ENCODE measurements around the gene DHX29. TPM values are rescaled to one million over a fixed set of nuclear protein-coding genes. Genes with fewer than 3 reads are reported as not detected.

DHX29 gene
- total RNA-seq, 1 donor from 2014 or later, result 18.6 TPM

GRCh38 chr5:55258339-55258738 lies 49.2 kb downstream of the DHX29 start:
- ATAC-seq (ENCODE audit: poor library complexity), result no peak
- intact Hi-C loops (cut with DNase I), result no loop called here

DNA sequence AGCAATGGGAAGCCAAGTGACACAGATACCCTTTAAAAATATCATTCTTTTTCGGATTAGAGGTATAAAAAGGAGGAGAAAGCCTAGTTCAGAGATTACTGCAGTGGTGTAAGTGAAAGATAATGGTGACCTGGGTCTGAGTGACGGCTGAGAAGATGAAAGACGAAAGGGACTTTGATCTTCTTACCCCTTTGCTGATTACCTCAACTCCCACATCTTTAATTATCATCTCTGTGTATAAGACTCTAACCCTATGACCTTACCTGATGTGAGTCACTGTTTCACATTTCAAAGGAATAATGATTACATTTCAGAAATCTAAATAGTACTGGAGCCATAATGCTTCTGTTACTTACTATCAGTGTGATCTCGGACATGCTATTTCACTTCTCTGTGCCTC lies 52.7 kb downstream of the DHX29 start:
- DNase-seq (no peak), ATAC-seq (ENCODE audit: poor library complexity) (no peak)
- intact Hi-C loops (cut with DNase I), result no loop called here

More at GRCh38 chr5:55258339-55258738, 49.2 kb downstream of the DHX29 start:
- no peak for DNase-seq

DNA sequence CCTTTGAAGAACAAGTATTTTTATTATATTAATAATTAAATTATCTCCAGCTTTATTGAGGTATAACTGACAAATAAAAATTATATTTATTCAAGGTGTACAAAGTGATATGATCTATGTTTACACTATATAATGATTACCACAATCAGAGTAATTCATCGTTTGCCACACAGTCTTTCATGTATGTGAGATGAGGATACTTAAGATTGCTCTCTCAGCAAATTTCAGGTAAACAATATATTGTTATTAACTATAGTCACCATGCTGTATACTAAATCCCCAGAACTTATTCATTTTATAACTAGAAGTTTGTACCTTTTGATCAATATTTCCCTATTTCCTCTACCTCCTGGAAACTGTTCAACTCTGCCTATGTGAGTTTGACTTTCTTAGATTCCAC lies 57.4 kb downstream of the DHX29 start:
- no peak for ATAC-seq (ENCODE audit: poor library complexity)
- intact Hi-C loops (cut with DNase I), result no loop called here
- no peak for DNase-seq

DNA sequence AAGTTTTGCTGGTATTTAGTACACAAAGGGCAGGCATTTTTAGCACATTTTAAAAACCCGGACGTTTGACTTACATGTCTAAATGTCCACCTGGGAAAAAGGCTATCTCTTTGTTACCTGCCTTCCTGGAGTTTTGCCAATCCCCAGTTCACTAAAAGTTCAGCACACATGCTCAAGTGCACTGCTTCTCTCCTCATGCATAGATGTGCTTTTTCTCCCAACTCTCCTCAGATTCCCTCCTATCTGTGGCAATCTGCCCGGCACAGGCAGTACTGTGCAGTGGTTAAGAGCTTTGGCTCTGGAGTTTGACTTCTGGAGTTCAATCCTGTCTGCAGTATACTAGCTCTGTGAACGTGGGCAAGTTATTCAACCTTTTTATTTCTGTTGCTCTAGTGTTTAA lies 65.7 kb downstream of the DHX29 start:
- intact Hi-C loops (cut with DNase I), result no loop called here
- ATAC-seq (ENCODE audit: poor library complexity), result no peak
- no peak for DNase-seq

GRCh38 chr5:55236800-55237199 lies 70.7 kb downstream of the DHX29 start:
- no peak for DNase-seq
- intact Hi-C loops (cut with DNase I), result no loop called here
- ATAC-seq (ENCODE audit: poor library complexity), result no peak

DNA sequence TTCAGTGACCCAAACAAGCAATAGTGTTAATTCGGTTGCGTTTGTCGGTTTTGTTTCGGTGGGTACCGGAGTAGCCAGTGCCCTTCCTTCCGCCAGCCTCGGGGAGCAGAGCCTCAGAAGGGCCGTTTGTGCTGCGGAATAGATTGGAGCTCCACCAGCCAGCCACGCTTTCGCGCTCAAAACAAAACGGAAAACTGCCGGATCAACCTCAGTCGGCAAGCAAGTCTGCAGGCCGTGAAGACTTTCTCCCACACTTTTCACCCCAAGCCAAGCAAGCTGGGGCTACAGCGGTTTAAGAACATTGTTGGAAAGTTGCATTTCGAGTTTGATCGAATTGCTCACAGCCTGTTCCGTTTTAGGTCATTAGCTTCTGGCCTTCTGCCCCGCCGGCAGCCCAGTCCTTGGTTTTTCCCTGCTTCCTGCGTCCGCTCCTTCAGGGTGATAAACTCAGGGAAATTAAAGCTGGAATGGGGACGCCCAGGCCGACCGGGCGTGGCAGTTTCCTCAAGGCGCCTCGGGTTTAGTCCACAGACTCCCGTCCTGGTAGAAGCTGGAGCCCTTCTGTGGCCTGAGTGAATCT lies 73.3 kb downstream of the DHX29 start:
- intact Hi-C loops (cut with DNase I), result no loop called here
- ATAC-seq (ENCODE audit: poor library complexity), result peak; percentile 30
- no peak for DNase-seq

DNA sequence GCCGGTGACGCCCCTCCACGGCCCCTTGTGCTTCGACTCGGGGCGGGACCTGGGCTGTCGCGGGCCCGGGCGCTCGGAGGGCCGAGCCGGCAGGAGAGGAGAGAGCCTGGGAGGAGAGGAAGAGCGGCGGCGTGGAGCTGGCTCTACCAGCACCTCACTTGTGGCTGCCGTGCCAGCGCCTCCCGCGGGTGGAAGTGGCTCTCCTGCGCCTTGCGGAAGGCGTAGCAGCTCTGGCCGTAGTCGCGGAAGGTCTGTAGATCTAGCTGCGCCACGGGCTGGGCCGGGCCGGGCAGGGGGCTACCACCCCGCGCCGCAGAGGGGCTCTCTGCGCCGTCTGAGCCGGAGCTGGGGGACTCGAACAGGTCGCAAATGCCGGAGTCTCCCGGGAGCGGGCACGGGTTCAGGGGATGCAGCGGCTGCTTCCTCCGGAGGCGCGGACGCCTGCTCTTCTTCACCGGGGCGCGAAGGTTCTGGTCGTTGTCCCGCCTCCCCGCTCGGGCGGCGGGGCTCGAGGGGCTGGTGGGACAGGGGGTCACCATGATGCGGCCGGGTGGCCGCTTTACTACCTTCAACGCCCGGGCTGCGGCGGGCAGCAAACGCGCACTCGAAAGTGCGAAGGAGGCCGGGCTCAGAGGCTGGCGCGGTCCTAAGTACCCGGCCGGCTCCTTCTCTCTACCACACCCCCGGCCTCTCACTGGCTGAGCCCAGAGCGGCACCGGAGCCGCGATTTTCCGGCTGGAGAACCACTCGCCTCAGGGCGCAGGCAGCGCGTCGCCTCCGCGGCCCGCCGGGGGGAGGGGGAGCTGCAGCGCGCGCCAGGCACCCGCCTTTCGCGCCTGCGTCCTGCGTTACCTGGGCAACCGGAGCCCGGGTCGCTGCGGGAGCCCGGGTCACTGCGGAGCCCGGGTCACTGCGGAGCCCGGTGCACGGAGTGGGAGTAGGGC lies 74.2 kb downstream of the DHX29 start, which contains the start of gene CCNO:
CCNO (minus strand) TSS at position 624 of the 944 bp plus-strand sequence; CDS start at position 539, 85 bp downstream.
- intact Hi-C loops (cut with DNase I), result no loop called here
- peak; percentile 90 for ATAC-seq (ENCODE audit: poor library complexity)
- DNase-seq, result peak; percentile 74

GRCh38 chr5:55232271-55232984 lies 75.1 kb downstream of the DHX29 start:
- intact Hi-C loops (cut with DNase I), result no loop called here
- ATAC-seq (ENCODE audit: poor library complexity) (peak; percentile 25), DNase-seq (no peak)

DNA sequence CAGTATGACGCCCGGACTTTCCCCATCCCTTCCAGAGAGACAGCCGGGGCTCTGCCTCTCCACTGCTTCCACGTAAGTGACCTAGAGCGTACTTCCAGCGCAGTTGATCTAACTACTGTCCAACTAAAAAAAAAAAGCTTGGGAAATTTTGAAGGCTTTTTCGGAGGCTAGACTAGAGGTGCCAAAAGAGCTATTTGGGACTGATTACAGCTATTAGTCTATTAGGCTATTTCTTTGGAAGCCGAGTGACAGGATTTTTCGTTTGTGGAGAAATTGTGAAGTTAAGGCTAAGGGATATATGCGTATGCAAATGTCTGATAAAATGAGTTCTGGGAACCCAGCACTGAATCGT lies 75.6 kb downstream of the DHX29 start:
- no peak for DNase-seq
- ATAC-seq (ENCODE audit: poor library complexity), result no peak
- intact Hi-C loops (cut with DNase I), result no loop called here

GRCh38 chr5:55231029-55231918 lies 76.2 kb downstream of the DHX29 start:
- no peak for ATAC-seq (ENCODE audit: poor library complexity)
- DNase-seq, result no peak
- intact Hi-C loops (cut with DNase I), result no loop called here

GRCh38 chr5:55230086-55230629 lies 77.3 kb downstream of the DHX29 start:
- intact Hi-C loops (cut with DNase I), result no loop called here
- no peak for ATAC-seq (ENCODE audit: poor library complexity)
- DNase-seq, result no peak

DNA sequence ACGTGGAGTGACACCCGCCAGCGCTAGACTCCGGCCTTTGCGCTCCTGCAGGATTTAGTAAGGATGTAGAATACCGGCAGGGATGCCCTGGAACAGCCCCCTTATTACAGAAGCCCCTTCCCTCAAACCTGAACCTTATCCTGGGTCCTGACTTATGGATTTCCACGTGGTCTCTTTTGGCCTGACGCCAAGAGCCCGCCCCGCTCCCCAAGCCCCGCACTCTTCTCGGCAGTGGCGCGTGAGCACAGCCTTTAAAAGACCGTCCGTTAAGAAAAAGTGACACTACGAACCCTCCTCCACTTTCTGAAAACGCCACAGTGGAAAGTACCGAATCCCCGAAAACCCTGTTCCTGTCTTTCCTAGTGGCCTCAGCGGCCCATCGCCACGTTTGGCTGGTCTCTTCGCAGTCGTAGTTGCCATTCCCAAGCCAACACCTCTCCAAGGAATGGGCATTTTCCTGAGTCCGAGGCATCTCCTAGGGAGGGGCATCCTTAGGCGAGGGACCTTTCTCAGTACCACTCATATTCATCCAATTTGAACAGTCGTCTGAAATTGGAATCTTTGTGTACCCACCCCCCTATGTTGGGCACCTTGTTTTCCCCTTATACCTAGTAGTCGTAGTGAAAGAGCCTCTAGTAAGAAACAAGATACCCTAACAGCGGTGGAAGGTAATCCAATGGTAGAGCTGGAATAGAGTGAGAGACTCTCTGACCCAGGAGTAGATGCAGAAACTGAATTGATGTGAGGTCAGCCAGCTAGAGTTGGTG lies 79.6 kb downstream of the DHX29 start:
- DNase-seq, result no peak
- no peak for ATAC-seq (ENCODE audit: poor library complexity)
- intact Hi-C loops (cut with DNase I), result no loop called here

DNA sequence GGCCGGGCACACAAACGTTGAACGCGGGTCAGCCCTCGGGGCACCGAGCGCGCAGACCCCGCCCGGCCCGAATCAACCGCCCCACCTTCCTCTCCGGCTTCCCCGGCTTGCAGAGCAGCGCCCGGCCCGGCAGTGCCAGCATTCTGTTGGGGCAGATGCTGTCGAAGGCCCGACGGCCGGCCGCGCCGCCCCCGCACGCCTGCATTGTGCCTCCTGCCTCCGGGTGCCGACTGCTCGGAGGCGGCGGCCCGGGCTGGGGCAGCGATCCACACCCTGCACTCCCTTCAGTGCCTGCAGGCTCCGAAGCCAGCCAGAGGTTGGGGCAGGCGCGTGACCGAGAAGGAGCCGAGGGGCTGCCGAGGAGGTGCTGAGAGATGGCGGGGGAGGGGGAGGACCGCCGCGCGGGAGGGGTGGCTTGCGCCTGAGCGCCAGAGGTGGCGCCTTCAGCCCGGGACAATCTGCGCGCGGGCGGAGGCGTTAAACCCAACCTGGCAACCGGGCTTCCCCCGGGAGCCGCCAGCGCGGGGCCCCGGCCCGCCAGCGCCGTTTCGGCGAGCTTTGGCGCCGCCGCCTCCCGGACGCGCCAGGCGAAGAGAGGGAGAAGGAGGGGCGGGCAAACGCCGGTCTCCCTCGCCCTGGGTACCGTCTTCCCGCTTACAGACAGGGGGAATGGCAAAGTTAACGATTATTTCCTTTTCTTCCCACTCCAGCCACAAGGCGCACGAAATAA lies 80.4 kb downstream of the DHX29 start, which contains the start of gene MCIDAS:
MCIDAS (minus strand) TSS at position 382 of the 730 bp plus-strand sequence; CDS start at position 205, 177 bp downstream.
- peak; percentile 50 for DNase-seq

GRCh38 chr5:55226027-55226933 lies 81.2 kb downstream of the DHX29 start:
- DNase-seq (no peak), ATAC-seq (ENCODE audit: poor library complexity) (peak; percentile 65)
- intact Hi-C loops (cut with DNase I), result no loop called here

More for the DNA sequence above, 80.4 kb downstream of the DHX29 start, which contains the start of gene MCIDAS:
- peak; percentile 57 for ATAC-seq (ENCODE audit: poor library complexity)
- intact Hi-C loops (cut with DNase I), result no loop called here

GRCh38 chr5:55225346-55225745 lies 82.1 kb downstream of the DHX29 start:
- DNase-seq (no peak), ATAC-seq (ENCODE audit: poor library complexity) (no peak)
- intact Hi-C loops (cut with DNase I), result no loop called here

GRCh38 chr5:55223812-55224240 lies 83.7 kb downstream of the DHX29 start:
- DNase-seq (no peak), ATAC-seq (ENCODE audit: poor library complexity) (no peak)
- intact Hi-C loops (cut with DNase I), result no loop called here

All from Right ventricle myocardium superior (tissue), 1 donor.